ENCODE data around the gene PJVK. TPM values are rescaled to one million over a fixed set of nuclear protein-coding genes. Genes with fewer than 3 reads are reported as not detected.

The PJVK gene
- total and polyA plus RNA-seq, 2 of the 13 experiments (the other 11 are each of a cell fraction or from before 2014, with no cell fraction given): 1.2 to 2.6 TPM

- TF ChIP-seq RARA (CRISPR knock-in tag; IDR thresholded peaks at IDR 0.05) (peak; percentile 24; the same call in 1 of the 2 replicates), MZF1 (CRISPR knock-in tag; IDR thresholded peaks at IDR 0.05; ENCODE audit: borderline replicate concordance) (no peak), ZNF484 (CRISPR knock-in tag; IDR thresholded peaks at IDR 0.05; ENCODE audit: borderline replicate concordance, low read depth) (no peak), THAP7 (CRISPR knock-in tag; IDR thresholded peaks at IDR 0.05) (0 out of 2 replicates have a peak, but pooled peaks have one; percentile 48), SP2 (CRISPR knock-in tag; IDR thresholded peaks at IDR 0.05) (0 out of 2 replicates have a peak, but pooled peaks have one; percentile 19), FIP1L1 (IDR thresholded peaks at IDR 0.05; ENCODE audit: borderline replicate concordance, insufficient read depth, low read depth, low read length) (no peak), ZNF260 (CRISPR knock-in tag; IDR thresholded peaks at IDR 0.05; ENCODE audit: borderline replicate concordance, low read depth) (no peak), ZNF552 (CRISPR knock-in tag; IDR thresholded peaks at IDR 0.05; ENCODE audit: borderline replicate concordance) (no peak), BORCS8-MEF2B (CRISPR knock-in tag; IDR thresholded peaks at IDR 0.05) (no peak), CC2D1A (CRISPR knock-in tag; IDR thresholded peaks at IDR 0.05) (no peak), CBX2 (IDR thresholded peaks at IDR 0.05; ENCODE audit: low read depth, low read length) (no peak), CBX2 (CRISPR knock-in tag; IDR thresholded peaks at IDR 0.05; ENCODE audit: low read depth) (peak; percentile 71; the same call in 1 of the 2 replicates), TARDBP (CRISPR knock-in tag; IDR thresholded peaks at IDR 0.05) (no peak), E2F1 (CRISPR knock-in tag; IDR thresholded peaks at IDR 0.05) (peak; percentile 68), U2AF1 (optimal IDR thresholded peaks at IDR 0.05; ENCODE audit: low read depth, low read length) (no peak), NFAT5 (CRISPR knock-in tag; IDR thresholded peaks at IDR 0.05) (no peak), NONO (IDR thresholded peaks at IDR 0.05) (no peak), NONO (CRISPR knock-in tag; conservative IDR thresholded peaks at IDR 0.05) (no peak), ISL2 (CRISPR knock-in tag; IDR thresholded peaks at IDR 0.05) (peak; percentile 54; the same call in 1 of the 2 replicates), NR2F2 (IDR thresholded peaks at IDR 0.05; ENCODE audit: borderline replicate concordance, low read depth) (no peak), ZNF441 (CRISPR knock-in tag; IDR thresholded peaks at IDR 0.05; ENCODE audit: borderline replicate concordance) (0 out of 2 replicates have a peak, but pooled peaks have one; percentile 23), ZFAT (CRISPR knock-in tag; conservative IDR thresholded peaks at IDR 0.05) (no peak), RAD21 (CRISPR knock-in tag; IDR thresholded peaks at IDR 0.05) (peak; percentile 86)
These were observed 36.6 kb upstream of the PJVK start (continued) for GRCh38 chr2:178414266-178415247.
